Islet of Langerhans (tissue), 1 donor: Measurements from ENCODE around the gene C16orf96.
A peak's percentile ranks its signal among the peaks of the same experiment; 100 is the strongest.

ENCODE experiments used
- FAIRE-seq: peaks from one replicate; lab custom pipeline; 2011; peaks lifted over from hg19 to GRCh38; lab: Jason Lieb, UNC

C16orf96 gene

DNA sequence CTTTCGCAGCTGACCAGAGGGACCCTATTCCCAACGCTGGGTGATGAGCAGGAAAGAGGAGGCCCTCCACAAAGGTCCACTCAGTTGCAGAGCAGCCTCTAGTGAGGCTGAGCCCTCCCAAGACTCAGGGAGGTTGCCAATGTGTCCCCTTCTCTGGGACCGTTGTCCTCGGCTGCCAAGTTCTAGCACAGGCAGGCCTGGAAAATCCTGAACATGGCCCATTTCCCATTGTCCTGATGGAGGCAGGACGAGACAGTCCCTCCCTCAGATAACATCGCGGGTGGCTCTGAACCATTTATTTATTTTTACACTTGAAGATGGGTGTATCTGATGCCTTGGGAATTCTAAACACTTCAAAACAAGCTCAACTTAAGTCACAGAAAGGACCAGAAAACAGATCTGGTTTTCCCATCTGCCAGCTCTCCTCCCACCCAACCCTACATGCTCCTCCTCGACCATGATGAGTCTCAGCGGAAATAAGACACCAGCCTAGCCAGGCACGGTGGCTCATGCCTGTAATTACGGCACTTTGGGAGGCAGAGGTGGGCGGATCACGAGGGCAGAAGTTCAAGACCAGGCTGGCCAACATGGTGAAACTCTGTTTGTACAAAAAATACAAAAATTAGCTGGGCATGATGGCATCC is 30.4 kb upstream of the C16orf96 start:
- FAIRE-seq = no peak

DNA sequence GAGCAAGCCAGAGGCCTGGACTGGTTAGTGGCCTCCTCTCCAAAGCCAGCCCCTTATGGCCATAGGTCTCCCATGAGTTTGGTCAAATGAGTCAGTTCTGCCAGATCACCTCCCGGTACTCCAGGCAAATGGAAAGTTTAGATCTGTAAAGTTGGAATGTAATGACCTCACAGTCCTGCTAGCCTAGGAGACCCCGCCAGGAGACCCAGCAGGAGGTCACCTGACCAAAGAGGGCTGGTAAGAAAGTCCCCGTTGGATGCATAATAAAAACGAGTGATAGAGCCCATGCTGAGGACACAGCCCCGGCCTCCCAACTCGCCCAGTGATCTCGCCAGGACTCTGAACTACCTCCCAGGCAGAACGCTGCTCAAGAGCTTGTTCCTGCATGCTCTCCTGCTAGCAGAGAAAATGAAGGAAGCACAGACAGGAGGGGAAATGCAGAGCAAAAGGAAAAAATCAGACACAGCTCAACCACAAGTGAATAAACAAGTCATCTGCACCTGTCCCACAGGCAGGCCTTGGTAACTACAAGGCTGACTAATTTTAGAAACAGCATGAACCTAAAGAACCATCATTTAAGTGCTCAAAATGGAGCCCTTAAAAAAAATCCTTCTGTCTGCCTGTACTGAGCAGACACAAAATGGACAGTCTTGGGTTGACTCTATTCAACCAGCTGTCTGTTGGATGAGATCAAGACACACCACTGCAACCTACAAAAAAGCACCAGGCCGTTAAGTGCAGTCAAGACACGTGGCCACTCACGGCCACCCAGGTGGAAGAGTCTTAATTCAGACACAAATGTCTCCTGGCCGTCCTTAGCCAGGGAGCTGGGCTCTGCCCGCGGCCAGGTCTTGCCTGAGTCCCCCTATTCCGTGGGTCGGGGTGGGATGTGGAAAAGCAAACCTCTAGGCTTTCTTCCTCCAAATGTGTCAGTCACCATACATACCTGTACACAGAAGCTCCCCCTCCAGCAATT is 26.8 kb upstream of the C16orf96 start:
- FAIRE-seq = peak; percentile 27

DNA sequence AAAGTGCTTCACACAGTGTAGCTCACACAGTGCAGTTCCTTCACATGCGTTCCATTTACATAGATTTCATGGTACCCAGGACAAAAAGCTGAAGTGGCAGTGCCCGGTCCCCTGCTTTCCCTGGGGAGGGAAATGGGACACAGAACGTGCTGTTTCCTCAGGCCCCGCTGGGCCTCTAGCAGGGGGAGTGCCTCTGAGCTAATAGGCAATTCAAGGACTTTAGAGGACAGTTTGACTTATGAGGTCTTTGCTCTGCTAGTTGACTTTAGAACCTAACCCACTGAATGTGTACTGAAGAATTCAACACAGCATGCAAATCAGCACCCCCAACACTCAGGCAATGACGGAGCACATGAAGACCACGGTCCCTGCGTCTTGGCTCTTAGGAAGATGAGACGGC is 24.3 kb upstream of the C16orf96 start:
- FAIRE-seq = no peak

DNA sequence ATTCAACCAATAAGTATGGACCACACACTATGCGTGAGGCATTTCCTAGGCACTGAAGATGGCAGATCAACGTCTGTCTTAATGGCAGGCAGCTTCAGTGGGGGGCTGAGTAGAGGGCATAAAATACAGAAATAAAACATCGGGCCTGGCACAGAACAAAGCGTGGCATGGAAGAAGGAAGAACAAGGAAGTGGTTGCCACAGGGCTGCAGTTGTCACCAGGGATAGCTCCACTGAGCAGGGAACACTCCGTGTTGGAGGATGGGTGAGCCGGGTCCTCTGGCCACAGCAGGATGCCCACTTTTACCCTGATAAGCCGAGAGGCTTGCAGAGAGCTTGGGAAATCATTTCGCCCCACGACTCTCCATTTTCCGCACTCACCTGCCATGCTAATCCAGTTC is 23.9 kb upstream of the C16orf96 start:
- FAIRE-seq = no peak

DNA sequence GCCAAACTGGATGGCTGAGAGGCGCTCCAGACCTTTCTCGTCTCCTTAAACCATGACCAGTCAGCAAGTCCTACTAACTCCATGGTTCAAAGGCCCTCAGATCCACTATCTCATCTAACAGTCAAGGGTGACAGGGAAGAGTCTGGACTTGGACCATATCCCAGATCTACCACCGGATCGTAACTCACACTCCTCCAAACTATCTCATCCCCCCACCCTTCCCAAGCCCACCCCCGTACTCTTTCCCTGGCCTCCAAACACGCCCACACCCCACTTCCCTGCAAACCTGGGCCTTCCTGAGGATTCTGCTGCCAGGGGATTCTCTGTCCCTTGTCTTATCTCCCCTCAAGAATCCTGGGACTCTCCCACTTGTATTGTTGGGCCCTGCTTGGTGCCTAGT is 22.6 kb upstream of the C16orf96 start:
- FAIRE-seq = no peak

DNA sequence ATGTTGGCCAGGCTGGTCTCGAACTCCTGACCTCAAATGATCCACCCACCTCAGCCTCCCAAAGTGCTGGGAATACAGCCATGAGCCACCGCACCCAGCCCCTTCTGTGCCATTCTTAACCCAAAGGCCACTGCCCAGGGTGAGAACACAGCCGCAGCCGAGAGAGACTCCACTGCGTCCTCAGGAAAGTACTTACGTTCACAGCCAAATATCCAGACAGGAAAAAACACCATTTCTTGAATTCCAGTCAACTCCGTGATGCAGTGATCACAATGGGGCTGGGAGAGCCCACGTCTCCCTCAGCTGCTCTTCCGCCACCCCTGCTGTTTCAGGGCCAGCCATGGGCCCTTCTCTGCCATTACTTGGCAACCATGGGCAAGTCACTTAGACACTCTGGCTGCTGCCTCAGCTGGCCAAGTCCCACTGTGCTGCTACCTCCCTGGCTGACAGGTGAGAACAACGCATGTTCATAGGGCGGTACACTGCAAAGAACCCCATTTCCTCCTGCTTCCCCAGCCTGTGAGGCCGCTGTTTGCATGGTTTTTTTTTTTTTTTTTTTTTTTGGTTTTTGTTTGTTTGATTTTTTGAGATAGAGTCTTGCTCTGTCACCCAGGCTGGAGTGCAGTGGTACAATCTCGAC is 21.9 kb upstream of the C16orf96 start:
- no peak for FAIRE-seq

DNA sequence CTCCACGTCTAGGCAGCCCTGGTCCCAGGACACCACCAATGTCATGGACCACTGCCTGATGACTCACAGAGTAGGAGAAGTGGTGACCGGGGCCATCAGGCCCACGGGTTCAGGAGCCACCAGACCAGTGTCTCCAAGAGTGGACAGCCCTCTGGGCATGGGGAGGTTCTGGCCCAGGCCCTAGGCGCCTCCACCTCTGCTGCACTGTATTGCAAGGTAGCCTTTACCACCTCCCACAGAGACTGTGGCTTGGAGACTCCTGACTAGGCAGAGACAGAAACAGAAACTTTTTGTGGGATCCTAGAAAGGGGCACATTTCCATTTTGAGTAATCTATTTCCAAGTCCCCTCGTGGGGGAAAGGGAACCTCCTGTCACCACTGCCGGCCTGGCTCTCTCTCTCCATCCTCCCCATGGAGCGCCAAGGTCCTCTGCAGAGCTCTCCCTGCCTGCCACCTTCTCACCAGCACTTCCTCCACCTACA is 20.5 kb upstream of the C16orf96 start:
- no peak for FAIRE-seq

DNA sequence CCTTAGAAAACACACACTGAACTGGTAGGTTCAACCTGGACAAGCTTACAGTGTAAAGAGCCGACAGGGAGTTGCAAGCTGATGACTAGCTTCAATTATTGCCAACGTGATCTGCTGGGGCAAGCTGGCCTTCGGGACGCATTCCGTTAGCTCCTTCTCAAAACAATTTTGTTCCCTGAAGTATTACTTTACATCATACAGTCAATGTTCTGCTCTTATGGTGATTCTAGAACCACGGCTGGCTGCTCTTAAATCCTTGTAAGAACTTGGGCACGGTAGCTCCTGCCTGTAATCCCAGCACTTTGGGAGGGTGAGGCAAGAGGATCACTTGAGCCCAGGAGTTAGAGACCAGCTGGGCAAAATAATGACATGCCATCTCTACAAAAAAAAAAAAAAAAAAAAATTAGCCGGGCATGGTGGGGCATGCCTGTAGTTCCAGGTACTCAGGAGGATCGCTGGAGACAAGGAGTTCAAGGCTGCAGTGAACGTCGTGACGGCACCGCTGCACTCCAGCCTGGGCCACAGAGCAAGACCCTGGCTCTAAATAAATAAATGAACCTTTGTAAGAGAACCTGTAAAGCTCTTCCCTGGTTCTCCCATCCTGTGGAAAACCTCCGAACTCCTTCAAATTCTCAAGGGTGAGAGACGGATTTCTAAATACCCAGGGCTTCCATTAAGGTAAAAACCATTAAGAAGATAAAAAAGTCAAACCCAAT is 19.6 kb upstream of the C16orf96 start:
- FAIRE-seq = no peak

DNA sequence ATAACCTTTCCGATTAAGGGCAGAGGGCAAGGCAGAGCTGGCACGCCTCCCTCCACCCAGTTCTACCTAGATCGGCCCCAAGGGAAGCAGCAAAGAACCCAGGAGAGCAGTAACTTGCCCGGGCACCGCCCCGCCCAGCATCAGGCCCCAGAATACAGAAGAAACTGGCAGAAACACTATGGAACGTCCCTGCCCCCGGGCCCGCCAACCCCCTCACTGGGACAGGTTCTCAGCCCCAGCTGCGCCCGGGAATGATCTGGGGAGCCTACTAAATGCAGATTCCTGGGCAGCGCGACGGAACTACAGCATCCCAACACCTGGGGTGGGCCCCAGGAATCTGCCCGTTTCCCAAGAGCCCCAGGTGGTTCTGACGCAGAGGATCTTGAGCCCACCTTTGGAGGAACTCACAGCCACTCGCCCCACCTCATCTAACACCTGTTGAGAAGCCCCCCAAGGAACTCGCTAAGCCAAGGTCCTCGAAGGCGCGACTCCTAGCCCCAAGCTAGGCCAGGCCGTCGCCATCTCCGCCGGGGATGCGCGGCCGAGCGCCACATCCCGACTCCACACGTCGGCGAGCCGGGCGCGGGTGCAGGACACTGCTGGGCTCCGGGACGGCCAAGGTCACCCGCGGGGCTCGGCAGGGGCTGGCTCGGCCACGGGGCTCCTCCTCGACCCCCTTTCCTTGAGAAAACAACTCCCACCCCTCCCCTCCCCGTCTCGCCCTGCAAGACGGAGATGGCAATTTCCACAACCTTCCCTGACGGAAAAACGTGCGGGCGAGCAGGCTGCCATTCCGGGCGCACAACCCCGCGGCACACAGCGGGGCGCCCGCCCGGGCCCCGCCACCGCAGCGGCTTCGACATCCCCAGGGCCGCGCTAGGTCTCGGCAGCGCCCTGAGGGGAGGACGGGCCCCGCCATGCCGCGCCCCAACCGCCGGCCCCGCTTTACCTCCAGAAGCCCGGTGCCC is 18.5 kb upstream of the C16orf96 start:
- FAIRE-seq = no peak

DNA sequence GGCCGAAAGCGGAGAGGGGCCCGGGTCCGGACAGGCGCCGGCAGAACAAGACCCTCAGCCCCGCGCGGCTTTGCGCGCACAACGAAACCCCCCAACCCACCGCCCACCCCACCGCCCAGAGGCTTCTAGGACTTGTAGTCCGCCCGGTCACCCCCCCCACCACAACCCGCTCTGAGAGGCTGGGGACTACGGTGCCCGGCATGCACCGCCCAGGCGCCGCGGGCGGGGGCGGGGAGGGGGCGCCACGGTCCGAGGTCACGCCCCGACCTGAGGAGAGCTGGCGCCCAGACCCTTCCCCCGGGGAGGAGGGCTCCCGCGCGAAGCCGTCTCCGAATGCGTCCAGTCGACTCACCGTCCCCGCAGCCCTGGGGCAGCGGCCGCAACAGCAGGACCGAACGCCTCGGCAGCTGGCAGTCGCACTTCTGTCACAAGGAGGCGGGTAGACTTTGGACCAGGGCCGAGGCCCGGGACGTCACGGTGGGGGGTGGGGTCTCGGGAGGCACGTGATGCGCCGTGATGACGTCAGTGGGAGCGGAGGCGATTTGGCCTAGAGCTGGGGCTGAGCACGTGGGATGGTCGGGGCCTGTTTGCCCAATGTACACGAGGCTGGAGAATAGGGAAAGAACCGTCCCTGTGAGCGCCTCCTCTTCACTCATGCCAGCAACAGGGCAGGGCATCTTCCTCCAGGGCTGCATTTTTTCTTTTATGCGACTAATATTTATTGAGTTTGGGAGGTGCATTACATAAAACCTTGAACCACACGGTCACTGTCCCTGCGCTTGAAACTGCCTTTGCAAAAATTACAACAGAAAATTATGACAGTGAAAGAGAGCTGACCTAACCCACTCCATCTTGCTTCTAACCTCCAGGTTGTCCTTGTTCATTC is 17.5 kb upstream of the C16orf96 start, which contains the start of gene CDIP1:
Gene CDIP1 (minus strand): TSS at position 424 of the 886 bp plus-strand sequence. CDS start 24,643 bp downstream, outside the sequence.
- FAIRE-seq = peak; percentile 78

DNA sequence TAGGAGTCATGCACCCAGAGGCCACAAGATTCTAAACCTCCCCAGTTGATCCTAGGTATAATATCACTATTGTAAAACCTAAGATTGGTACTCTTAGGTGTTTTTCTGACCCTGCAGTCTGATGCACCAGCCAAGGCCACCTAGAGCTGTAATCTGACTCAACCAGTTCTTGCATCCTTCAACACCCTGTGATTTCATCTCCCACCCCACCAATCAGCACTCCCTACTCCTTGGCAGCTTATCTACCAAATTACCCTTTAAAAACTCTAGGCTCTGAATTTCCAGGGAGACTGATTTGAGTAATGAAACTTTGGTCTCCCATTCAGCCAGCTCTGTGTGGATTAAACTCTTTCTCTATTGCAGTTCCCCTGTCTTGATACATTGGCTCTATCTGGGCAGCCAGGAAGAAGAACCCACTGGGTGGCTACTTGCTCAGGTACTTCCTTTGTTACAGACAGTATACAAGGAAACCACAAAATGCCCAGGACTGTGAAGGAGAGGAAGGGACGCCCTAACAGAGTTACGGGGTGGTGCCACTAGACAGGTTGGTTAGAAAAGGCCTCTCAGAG is 16.3 kb upstream of the C16orf96 start:
- FAIRE-seq = no peak

DNA sequence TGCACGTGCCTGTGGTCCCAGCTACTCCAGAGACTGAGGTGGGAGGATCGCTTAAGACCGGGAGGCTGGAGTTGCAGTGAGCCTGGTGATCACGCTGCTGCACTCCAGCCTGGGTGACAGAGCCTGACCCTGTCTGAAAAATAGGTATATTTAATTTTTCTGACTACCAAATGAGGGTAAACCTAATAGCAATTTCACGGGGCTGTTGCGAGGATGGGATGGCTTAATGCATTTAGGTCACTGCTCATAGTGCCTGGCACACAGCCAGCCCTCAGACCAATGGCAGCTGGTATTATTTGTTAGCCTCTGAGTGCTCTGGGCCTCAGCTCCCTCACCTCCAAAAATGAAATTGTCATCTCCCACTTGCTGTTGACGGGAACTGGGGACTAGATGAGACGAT is 11.7 kb upstream of the C16orf96 start:
- FAIRE-seq = no peak

DNA sequence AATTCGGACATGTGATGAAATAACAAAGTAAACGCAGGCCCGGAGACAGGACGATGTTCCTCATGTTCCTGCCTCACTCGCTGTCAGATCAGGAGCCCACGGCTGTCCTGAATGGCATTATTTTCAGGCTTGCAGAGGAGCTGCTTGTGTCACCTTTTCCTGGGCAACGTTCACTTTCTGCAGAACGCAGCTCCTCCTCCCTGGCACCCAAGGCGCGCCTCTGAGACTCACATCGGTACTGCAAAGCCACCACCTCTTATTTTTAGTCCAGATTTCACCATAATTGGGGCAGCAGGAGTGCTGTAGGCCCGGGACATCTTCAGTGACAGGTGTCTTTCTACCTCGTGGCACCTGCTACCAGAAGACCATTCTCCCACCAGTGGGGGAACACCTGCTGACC is 8.0 kb upstream of the C16orf96 start:
- no peak for FAIRE-seq

DNA sequence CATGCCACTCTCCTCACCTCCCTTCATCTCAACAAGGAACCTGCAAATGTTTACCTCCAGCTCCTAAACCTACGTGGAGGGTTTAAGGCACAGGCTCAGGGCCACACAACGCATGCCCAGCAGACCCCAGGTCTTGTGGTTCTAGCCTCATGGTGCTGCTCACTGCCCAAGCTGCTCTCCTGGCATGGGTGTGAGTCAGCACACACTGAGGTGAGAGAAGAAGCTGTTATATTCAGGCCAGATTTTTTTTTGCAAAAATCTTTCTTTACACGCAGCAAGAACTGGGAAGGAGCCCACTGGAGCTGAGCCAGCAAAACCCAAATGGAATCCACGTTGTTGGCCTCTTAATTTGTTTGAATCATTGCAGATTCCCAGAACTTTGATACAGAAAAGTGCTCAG is 5.5 kb upstream of the C16orf96 start:
- no peak for FAIRE-seq

DNA sequence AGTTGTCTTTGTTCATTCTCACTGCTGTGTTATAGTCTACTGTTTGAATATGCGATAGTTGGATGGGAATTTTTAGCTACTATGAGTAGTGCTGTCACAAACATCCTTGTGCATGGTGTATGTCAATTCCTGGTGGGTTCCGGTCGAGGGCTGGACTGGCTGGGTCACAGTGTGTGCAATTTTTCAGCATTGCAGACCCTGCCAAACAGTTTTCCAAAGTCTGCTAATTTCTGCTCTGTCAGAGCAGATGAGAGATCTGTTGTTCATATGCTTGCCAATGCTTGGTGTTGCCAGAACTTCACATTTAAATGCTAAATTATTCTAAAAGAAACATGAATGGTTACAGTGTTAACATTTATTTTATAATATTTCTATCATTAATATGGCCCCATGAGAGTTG is 3.6 kb upstream of the C16orf96 start:
- FAIRE-seq = no peak

DNA sequence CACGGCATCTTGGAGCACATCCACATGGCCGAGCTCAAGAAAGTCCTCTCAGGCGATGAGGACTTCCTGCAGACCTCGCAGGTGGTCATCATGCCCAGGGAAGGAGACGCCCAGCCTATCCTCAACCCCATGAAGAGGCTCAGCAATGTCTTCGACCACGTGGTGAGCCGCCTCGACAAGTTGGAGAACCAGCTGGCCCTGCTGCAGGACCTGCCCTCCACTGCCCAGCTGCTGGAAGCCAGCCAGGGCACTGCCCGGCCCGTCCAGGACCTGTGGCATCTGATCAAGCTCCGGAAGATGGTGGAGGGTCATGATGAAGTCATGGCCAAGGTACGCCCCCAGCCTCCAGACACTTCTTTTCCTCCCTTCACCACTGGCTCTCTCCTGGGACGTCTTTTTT is 440 bp downstream of the C16orf96 start:
- no peak for FAIRE-seq

DNA sequence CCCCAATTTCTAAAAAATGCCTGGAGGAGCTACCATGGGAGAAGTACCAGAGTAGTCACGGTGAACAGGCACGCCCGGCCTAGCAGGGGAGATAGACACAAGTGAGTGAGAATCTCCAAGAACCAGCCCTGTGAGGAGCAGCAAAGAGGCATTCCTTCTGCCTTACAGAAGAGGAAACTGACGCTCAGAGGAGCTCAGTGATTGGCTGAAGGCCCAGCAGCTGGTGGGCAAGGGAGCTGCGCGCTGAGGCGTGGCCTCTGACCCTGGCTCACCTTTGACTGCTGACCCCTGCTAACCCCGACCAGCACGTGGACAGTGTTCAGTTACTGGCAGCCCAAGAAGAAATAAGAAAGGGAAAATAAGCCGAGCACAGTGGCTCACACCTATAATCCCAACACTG is 1.8 kb downstream of the C16orf96 start:
- no peak for FAIRE-seq

DNA sequence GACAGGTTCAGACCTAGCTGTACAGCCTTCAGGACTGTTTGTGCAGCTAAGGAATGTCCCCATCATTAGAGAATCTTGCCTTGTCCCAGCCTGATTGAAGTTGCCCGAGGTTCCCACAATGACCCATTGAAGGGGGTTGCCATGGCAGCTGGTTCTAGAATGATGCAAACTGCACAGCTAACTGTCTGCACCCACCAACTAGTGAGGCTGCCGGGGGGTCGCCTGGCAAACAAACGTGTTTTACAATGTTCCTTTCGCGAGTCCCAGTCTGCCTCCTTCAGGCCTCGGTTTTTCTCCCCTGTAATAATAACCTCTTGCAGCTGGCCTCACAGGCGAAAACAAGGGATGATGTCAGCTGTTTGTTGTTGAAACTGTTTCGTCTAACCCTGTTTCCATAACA is 5.5 kb downstream of the C16orf96 start:
- no peak for FAIRE-seq

DNA sequence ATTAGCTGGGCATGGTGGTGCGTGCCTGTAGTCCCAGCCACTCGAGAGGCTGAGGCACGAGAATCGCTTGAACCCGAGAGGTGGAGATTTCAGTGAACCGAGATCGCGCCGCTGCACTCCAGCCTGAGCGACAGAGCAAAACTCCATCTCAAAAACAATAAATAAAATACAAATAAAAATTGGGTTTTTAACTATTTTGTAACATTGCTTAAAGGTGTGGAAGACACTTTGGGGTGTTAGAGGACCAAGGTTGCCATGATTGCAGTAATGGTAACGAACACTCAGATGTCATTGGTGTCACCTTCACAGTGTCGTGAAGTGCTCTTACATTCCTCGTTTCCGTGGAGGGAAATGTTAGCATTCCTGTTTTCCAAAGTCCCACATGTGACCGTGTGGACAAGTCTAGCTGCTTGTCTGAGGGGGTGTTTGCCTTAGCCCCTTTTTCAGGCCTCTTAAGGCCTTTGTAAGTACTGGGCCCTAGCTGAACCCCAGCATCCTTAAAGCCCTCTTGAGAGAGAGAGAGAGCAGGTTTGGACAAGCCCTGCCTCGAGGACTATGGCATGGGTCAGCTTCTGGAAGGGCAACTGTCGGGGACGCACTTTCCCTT is 8.6 kb downstream of the C16orf96 start:
- no peak for FAIRE-seq
